Right renal cortex interstitium (tissue), 3 donors: ENCODE results near the gene PFDN1. TPM values are rescaled to one million over a fixed set of nuclear protein-coding genes. Genes with fewer than 3 reads are reported as not detected.

ENCODE experiments used
- DNase-seq, 3 donors: peaks; one replicate each; pipeline ENCODE4 v3.0.0-alpha.2; 2013; ENCODE audit warnings: low read depth in 3 of 3, low spot score in 2 of 3
- polyA plus RNA-seq, 3 donors: library from polyadenylated mRNA; unstranded; fragments of 120-200 nt; gene quantifications; one replicate each; pipeline ENCODE4 v1.2.1, GENCODE V29; 2013; ENCODE audit not compliant: insufficient read length in 3 of 3

PFDN1 gene
- polyA plus RNA-seq, 3 donors, result 116 to 134 (median 125) TPM

DNA sequence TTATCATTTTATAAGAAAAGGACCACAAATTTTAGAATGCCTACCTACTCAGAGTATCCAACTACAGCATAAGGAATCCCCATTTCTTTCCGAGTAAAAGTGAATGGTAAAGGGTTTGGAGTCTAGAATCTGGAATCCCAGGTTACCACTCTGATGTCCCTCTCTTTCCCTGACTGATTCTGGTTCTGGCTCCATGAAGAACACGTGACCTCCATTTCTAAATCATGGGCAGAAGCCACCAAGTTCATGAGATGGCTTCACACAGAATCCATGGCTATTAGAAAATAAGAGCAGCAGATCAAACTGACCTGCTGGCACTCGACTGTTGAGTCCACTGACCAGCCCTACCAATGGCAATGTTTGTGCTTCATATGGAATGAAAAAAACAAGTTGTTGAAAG lies 40.7 kb downstream of the PFDN1 start:
- DNase-seq, result no peak

DNA sequence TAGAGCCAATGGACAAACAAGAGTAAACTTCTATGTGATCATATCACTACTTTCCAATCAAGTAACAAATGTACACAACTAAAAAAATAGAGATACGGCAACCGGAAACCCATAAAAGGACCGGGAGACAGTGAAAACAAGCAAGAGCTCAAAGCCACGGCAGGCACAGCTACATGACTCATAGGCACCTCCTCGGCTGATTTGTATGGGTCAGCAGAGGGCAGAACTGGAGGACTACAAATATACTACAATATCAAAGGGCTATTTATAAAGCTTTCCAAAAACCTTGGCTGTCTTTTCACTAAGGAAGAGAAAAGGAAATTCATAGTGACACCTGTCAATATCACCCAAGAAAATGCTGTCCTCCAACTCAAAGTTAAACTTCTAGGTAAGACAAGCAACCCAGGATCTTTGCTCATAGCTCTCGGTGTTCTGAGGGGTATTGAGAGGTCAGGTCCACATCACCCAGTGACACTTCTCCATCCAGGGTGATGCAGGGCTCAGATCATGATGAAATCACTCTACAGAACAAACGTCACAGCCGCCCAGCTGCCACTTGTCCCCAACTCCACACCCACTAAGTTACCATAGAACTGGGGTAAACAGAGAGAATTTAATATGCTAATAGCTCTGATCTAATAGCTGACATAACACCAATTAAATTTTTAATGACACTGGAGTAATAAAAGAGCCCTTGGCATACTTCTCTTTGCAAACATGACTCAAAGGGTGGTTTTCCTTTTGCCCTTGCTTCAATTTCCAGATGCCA lies 41.3 kb downstream of the PFDN1 start:
- DNase-seq, result no peak

DNA sequence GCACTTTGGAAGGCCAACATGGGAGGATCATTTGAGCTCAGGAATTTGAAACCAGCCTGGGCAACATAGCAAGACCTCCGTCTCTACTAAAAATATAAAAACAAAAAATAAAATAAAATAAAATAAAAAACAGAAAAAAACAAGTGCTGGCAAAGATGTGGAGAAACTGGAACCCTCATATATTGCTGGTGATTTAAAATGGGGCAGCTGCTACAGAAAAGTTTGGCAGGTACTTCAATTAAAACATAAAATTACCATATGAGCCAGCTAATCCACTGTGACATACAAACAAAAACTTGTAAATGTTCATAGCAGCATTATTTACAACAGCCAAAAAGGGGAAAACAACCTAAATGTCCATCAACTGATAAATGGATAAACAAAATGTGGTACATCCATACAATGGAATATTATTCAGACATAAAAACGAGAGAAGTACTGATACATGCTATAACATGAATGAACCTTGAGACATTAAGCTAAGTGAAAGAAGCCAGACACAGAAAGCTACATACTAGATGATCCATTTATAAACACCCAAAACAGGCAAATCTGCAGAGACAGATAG lies 42.7 kb downstream of the PFDN1 start:
- DNase-seq, result no peak

DNA sequence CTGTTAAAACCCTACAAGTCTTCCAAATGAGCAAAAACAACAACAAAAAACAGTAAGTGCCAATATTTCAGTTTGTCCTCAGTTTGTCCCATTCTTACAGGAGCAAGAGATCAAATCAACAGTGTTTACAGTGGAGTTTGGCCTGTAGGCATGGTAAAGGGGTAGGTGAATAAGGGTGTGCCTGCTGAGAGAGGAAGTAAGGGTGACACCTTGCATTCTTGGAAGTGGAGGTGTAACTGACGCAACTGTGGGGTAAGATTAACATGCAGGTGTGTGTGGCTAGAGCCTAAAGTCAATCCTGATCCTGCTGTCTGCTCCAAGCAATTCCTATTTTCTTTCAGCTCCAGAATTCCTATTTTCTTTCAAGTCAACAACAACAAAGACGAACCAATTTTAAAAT lies 43.4 kb downstream of the PFDN1 start:
- no peak for DNase-seq

DNA sequence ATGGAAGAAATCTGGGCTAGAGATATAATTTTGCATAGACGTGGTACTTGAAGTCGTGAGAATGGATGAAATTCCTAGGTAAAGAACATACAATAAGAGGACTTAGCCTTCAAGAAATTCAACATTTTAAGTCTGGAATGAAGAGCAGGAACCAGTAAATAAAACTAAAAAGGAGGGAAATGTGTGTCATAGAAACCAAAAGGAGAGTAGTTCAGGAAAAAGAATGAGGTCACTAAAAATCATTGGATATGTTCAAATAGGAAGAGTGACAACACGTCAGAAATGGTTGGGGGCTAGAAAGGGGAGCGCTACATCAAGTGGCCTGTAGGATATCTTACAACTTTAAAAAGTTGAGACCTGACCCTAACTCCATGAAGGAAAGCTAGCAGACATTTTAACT lies 44.0 kb downstream of the PFDN1 start:
- no peak for DNase-seq

DNA sequence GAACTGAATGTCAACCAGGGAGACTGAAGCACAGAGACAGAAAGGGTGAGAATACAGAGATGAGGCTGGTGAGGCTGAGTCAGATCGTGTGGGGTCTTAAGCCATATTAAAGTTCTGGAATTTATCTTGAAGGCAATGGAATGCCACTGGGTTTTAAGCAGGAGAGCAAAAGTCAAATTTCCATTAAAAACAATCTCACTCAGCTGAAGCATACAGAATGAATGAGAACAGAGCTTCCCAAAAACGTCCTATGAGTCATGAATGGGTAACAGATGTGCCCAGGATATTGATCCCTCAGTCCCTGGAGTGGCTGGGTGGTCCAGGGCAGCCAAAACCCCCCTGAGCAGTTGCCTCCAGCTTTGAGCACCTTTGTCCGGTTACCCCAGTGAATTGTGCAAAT lies 44.9 kb downstream of the PFDN1 start:
- no peak for DNase-seq

DNA sequence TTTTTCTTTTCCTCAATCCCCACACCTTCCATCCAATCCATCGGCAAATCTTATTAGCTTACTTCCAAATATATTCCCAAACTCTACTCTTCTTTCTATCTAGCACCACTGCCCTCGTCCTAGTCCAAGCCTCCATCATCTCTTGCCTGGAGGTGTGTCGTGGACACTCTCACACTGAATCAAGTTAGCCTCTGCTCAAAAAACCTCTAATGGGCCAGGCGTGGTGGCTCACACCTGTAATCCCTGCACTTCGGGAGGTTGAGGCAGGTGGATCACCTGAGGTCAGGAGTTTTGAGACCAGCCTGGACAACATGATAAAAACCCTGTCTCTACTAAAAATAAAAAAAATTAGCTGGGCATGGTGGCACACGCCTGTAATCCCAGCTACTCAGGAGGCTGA lies 46.2 kb downstream of the PFDN1 start:
- DNase-seq, result no peak

DNA sequence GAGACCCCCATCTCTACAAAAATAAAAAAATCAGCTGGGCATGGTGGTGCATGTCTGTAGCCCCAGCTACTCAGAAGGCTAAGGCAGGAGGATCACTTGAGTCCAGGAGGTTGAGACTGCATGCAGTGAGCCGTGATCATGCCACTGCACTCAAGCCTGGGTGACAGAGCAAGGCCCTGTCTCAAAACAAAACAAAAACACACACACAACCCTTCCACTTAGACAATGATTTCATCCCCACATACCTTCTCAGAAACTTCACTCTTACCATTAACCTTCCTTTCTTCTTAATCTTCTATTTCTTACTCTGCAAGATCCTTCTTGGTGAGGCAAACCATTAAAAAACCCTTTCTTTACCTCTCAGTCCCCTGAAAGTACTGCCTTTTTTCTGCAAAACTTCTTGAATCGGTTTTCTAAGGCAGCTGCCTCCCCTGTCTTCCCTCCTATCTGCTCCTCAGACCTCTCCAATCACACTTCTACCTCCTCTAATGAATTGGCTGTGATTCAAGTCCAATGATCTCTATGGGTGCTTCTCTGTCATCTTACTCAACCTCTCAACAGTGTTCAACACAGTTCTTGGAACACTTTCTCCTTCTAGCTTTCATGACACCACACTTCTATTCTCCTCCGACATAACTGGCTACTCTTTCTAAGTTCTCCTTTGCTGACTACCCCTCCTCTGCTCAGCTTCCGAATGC lies 47.3 kb downstream of the PFDN1 start:
- DNase-seq, result no peak

DNA sequence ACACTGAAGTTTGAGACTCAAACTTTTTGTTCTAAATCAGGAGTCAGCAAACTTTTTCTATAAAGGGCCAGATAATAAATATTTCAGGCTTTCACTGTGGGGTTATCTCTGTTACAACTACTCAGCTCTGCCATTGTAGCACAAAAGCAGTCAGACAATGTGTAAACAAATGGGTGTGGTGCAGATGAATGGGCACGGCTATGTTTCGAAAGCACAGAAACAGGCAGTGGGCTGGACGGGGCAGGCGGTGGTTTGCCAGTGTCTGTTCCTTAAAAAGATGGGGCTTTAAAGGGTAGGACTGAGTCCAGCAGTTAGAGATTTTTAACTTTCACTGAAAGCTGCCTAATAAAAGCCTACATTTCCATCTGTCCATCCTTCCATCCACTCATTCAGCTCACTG lies 48.9 kb downstream of the PFDN1 start:
- no peak for DNase-seq

DNA sequence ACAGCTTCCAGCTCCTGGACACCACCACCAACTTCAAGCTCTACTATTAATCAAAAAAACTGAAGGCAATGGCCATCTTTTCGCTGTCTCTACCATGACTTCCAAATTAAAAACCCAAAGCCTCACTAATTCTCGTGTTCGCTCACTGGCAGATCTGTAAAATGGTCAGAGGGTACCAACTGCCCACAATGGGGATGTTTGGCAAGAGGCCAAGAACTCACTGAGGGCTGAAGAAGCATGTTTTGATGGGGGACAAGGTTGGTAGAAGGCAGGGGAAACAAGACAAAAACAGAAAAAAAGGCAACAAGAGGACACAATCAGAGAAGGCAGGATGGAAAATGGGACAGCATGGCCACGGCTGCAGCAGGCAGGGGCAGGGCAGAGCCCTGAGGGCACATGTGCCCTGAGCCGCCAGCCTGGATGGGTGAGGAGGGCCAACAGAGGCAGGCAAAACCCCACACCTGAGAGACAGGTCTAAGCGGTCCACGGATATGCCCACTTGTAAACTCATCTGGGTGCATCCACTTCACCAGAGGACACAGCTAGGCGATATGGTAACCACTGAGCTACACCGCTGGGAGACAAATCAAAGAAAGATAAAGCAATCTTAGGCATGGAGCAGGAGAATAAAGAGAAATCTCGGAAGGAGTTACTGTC lies 50.3 kb downstream of the PFDN1 start:
- no peak for DNase-seq

DNA sequence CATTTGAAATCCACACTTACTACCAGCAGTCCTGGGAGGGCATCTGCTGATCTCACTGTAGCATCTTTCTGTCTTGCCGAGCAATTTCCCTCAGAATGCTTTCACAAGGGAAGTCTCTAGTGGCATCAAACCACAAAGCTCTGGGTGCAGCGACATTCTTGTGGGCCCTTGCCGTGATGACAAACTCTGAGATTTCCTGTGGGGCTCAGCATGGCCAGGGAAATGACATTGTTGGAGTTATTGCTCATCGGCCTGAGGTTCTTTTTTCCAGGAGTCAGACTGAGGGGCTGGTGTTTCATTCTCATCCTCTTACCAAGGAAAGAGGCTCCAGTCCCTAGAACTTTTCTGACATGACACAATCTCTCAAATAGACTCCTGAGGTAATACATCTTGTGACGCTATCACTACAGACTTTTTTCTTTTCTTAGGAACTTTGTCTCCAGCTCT lies 51.4 kb downstream of the PFDN1 start:
- DNase-seq, result no peak

DNA sequence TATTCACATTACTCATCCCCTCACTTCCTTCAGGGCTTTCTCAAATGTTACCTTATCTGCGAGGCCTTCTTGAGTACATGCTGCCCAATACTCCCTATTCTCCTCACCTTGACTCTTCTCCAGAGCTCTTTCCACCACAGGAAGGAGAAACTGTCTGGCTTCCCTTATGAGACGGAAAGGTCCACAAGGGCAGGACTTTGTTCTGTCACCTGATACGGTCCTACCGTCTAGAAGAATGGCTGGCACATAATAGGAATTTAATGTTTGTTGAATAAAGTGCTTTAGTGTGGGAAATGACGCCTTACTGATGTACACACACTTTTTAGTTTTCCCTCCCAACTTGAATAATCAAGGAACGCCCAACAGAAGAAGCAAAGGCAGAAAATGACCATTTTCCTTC lies 52.5 kb downstream of the PFDN1 start:
- DNase-seq, result no peak

DNA sequence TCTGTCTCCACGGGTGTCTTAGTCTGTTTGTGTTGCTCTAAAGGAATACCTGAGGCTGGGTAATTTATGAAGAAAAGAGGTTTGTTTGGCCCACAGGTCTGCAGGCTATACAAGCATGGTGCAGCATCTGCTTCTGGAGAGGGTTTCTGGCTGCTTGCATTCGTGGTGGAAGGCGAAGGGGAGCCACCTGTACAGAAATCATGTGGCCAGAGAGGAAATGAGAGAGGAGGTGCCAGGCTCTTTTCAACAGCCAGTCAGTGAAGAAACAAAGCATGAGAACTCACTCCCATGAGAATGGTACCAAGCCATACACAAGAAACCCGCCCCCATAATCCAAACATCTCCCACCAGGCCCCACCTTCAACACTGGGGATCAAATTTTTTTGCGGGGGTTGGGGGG lies 53.4 kb downstream of the PFDN1 start:
- no peak for DNase-seq

DNA sequence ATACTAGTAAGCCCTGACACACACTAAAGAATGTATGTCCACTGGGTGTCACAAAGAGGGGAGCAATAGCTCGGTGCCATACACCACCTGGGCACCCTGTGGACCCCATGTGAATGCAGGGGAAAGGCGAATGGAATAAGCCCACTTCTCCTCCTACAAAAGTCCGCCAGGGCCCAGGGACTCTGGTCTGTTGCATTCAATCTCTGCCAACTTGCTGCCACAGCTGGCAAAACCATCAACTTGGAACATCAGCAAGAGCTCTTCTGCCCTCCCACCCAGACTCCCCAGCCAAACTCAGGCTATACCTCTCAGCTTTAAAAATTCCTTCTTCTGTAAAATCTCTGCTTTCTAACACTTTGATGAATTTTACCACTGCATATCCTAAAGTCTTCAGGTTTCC lies 54.5 kb downstream of the PFDN1 start:
- DNase-seq, result no peak

DNA sequence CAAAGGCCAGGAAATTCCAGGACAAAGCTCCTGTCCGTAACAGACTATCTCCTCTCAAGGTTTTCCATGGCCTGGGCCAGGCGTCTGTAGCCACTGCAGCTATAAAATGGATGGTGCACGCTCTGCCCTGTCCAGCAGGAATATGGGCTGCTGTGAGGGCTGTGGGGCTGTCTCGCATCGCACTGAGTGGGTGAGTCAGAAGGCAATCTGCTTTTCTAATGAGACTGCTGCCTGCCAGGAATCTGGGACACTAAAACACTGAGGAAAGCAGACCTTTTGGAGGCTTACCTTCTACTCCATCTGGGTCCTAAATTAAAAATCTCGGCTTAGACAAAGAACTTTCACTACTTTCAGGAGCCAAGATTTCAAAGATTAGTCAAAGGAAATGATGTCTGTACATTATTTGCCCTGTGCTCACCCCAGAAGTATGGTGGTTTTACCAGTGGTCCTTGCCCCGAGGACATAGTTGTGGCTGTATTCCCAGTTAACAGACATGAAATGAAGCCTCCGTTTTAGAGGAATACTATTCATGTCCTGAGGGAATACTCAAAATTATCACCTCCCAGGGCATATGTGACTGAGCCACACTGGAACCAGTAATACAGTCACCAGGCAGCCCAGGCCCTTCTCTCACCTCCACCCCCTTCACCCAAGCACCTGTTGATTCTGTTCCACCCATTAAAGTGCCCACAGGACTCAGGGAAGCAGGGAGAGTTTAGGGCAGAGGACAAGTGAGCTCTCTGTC lies 56.4 kb downstream of the PFDN1 start:
- no peak for DNase-seq

DNA sequence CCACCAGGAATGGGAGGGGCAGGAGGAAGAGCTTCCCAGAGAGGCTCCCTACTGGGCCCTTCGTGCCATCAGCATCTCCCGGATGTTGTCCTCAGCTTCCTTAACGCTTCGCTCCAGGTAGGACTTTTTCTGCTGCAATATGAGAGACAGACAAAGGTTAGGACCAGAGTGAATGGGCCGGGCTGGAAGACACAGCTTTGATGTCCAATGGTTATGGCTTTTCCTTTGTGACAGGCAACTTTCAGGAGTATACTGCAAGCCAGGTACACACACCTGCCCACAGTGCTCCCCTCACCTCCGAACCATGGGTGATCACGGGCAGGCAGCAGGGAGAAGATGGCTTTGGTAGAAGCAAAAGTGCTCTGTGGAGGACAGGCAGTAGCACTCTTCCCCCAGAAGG lies 57.0 kb downstream of the PFDN1 start:
- DNase-seq, result no peak

DNA sequence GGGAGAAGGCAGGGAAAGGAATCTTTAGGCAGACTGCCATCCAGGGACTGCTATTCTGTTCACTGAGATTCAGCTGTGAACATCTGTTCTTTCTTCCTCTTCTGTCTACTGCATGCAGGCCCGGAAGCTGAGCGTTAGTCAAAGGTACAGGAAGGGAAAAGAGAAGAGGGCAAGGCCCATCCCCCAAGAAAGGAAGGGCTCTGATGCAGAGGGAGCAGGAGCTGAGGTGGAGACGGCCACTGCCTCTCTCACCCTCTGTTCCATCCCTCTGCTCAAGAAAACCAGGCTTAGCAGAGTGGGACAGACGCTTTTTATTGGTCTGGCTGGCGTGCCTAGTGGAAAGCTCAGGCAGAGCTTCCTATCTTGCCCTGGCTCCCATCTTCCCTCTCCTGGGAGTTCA lies 57.6 kb downstream of the PFDN1 start:
- no peak for DNase-seq

DNA sequence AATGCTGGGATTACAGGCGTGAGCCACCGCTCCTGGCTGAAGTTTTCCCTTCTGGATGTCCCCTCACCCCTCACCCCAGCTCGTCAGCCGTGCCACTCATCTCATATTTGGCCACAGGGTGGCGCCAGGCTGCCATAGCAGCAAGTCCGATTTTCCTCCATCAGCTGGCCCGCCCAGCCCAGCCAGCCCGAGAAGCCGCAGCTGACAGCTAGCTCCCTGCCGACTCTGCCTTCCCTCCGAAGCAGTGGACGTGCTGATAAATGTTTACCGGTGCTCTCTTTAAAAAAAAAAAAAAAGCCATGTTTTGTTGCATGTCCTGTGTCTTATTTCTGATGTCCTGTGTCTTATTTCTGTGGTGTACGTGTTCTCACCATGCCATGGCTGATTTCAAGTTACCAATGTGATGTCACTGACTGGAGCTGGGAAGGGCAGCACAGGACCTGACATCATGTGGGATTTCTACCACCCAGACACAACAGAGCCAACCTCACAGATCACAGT lies 58.3 kb downstream of the PFDN1 start:
- DNase-seq, result peak in 2 of 3 donors; percentile 56 to 72

DNA sequence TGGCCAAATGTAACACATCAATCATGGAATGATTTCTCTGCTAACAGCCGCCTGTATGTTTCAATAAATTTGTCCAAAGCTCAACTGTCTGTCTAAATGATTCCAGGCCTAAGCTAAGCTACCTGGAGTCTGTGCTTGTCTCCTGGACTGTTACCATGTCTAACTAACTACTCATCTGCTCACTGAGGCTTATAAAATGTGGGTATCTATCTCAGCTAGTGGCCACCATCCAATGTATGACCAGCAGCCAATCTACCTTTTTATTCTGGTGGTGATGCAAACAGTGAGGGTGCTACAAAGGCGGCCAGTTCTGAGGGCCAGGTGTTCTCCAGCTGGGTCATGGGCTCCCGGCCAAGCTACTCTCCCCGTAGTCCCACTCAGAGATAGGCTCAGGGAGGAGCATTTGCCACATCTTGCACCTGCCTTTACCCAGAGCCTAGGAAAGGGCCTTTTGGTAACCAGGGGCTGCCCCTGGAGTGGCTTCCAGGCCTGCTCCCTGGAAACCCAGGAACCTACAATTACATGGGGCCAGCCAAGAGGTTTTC lies 59.1 kb downstream of the PFDN1 start:
- DNase-seq, result no peak

DNA sequence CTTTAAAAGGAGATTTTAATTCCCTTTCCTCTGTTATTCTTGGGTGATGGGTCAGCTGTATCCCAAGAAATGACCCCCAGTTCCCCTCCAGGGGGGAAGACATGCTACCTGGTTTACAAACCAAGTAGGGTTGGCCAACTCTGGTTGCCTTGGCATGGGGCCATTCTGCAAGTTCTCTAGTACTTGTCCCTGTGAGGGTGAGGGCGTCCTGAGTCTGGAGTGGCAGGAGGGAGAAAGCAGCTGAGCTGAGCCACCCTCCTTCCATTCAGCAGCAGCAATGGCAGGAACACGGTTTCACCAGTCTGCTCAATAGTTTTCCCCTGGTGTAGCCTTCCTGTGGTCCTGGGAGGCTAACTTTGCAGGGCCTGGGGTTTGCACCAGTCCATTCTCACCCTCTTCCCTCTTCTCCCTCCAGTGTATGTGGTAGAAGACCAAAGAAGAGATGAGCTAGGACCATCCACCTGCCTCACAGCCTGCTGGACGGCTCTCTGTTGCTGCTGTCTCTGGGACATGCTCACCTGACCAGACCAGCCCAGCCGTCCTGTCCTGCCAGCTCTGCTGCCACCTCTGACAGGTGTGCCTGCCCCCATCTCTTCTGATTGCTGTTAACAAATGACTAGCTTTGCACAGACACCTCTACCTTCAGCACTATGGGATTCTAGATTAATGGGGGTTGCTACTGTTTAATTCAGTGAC lies 59.9 kb downstream of the PFDN1 start:
- DNase-seq, result no peak
